PC-3 (cell line): ENCODE data around the gene BRD9.

Experiments used
- EZH2 ChIP-seq: fragments of 300-600 bp; sonication (generic); IDR thresholded peaks from one replicate; pipeline ENCODE4 v1.6.1; 2017; ENCODE audit warnings: antibody characterized with exemption, mild to moderate bottlenecking, low read length; ENCODE audit not compliant: unreplicated experiment
- EZH2phosphoT487 ChIP-seq: fragments of 300-600 bp; sonication (generic); IDR thresholded peaks from 2 replicates; pipeline ENCODE4 v1.6.1; 2018; ENCODE audit warnings: mild to moderate bottlenecking, antibody characterized with exemption, low read length, borderline replicate concordance
- TF ChIP-seq, protein P1 (sequence below): fragments of 300-600 bp; sonication (generic); conservative IDR thresholded peaks from 2 replicates; pipeline ENCODE4 v1.5.1; 2017; ENCODE audit warnings: antibody characterized with exemption, low read depth, mild to moderate bottlenecking, low read length

DNA sequence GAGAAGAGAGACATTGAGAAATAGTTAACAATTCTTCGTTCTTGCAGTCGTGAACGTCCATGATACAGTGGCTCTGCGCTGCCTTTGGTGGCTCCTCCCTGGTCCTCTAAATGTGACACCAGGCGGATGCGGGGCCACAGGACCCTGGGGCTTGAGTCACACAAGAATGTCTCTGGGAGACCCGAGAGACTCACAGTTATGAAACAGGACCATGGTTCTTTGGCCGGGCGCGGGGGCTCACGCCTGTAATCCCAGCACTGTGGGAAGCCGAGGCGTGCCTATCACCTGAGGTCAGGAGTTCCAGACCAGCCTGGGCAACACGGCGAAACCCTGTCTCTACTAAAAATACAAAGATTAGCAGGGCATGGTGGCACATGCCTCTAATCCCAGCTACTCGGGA, 41.0 kb downstream of the BRD9 start:
- TF ChIP-seq, protein P1, sequence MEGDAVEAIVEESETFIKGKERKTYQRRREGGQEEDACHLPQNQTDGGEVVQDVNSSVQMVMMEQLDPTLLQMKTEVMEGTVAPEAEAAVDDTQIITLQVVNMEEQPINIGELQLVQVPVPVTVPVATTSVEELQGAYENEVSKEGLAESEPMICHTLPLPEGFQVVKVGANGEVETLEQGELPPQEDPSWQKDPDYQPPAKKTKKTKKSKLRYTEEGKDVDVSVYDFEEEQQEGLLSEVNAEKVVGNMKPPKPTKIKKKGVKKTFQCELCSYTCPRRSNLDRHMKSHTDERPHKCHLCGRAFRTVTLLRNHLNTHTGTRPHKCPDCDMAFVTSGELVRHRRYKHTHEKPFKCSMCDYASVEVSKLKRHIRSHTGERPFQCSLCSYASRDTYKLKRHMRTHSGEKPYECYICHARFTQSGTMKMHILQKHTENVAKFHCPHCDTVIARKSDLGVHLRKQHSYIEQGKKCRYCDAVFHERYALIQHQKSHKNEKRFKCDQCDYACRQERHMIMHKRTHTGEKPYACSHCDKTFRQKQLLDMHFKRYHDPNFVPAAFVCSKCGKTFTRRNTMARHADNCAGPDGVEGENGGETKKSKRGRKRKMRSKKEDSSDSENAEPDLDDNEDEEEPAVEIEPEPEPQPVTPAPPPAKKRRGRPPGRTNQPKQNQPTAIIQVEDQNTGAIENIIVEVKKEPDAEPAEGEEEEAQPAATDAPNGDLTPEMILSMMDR = no peak
- TF ChIP-seq EZH2phosphoT487 (no peak), EZH2 (no peak)
